Measurements from ENCODE around the gene MYO1E. TPM values are rescaled to one million over a fixed set of nuclear protein-coding genes. Genes with fewer than 3 reads are reported as not detected.

Gene MYO1E
- total and polyA plus RNA-seq, 4 donors = 20.9 to 84.2 (median 52.4) TPM

DNA sequence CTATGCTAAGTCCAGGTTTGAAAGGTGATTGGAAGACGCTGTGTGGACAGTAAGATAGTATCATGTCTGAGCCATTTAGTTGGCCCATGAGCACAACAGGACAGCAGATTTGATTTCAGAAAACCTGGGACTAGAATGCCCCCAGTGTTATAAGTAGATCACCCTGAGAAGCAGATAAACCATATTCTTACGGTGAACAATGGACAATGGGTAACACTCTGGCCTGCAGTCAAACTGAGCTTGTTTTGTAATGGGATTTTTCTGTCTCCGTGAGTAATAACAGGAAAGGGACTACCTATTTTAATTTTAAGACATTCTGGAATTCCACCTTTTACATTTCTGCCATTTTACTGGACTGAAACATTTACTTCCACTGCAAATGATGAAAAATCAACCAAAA, 94.6 kb downstream of the MYO1E start:
- Histone ChIP-seq H3K9me3 (ENCODE audit: control insufficient read depth in 4 of 4, insufficient read depth in 3 of 4, low read length in 3 of 4) (no peaks in the 10 kb centered on the region), H3K4me1 (ENCODE audit: control insufficient read depth in 5 of 5, insufficient read depth in 5 of 5, low read length in 5 of 5) (peaks cover 0 to 11% (median 0%) of the 10 kb centered on the region in 5 donors), H3K4me3 (no peak overlapping the region), H3K27me3 (ENCODE audit: control insufficient read depth in 3 of 3, insufficient read depth in 3 of 3, low read length in 2 of 3) (no peaks in the 10 kb centered on the region), H3K9ac (ENCODE audit: insufficient read depth in 1 of 2, low read length in 2 of 2) (no peak overlapping the region), H3K36me3 (ENCODE audit: control insufficient read depth in 4 of 4, insufficient read depth in 4 of 4, low read length in 4 of 4) (peaks cover 0 to 1% (median 0%) of the 10 kb centered on the region in 4 donors), H3K27ac (ENCODE audit: low read depth in 1 of 2, low read length in 1 of 2) (no peak overlapping the region)
- TF ChIP-seq, protein P1, sequence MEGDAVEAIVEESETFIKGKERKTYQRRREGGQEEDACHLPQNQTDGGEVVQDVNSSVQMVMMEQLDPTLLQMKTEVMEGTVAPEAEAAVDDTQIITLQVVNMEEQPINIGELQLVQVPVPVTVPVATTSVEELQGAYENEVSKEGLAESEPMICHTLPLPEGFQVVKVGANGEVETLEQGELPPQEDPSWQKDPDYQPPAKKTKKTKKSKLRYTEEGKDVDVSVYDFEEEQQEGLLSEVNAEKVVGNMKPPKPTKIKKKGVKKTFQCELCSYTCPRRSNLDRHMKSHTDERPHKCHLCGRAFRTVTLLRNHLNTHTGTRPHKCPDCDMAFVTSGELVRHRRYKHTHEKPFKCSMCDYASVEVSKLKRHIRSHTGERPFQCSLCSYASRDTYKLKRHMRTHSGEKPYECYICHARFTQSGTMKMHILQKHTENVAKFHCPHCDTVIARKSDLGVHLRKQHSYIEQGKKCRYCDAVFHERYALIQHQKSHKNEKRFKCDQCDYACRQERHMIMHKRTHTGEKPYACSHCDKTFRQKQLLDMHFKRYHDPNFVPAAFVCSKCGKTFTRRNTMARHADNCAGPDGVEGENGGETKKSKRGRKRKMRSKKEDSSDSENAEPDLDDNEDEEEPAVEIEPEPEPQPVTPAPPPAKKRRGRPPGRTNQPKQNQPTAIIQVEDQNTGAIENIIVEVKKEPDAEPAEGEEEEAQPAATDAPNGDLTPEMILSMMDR (IDR thresholded peaks at IDR 0.05; ENCODE audit: control extremely low read depth, extremely low read depth) = no peak
- ATAC-seq (ENCODE audit: insufficient read depth, low FRiP score) (no peak), DNase-seq (no peak)
- 81 to 82% methylated on average over 3 of the region's 3 CpGs for WGBS, 2 donors

DNA sequence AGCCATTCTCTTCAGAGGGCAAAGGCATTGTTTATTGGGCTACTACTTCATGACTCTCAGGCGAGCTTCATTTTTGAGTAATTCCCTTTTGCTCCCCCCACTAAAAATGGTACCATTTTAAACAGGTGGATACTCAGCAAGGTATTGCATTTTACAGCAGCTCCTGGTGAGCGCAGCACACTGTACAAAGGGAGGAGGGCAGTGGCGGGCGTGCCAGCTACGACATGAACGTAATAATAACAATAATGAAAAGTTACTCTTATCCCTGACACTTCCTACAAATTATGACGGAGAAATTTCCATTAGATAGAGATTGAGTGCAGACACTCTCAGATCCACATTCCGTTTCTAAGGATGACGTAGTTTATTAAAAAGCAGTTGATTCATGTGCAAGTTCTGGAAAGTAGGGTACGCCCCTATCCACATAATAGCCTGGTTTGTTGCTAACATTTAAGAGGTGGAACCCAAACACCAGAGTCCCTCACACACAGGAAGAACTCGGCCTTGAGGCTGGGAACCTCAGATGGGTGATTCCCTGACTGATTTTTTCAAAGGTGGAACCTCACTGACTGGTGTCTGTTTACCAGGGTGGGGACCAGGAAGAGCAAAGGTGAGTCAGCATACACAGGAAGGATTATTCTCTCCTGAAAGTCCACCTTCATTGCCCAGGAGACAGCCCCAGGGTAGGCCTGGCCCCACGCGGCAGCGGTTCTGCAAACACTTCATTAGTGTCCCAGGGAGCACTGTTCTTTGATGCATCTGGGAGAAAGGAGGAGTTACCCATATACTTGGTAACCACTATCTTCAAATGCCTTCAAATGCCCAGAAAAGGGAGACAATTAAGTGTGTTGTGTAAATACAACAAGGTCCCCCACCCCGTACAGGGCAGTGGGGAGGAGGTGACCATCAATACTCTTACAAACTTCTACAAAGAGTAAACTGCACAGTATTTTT, 96.2 kb downstream of the MYO1E start:
- WGBS, 2 donors = 95% methylated on average over 15 of the region's 15 CpGs
- ATAC-seq (ENCODE audit: insufficient read depth, low FRiP score) (no peak), DNase-seq (no peak)
- Histone ChIP-seq H3K27me3 (ENCODE audit: control insufficient read depth in 3 of 3, insufficient read depth in 3 of 3, low read length in 2 of 3) (no peaks in the 10 kb centered on the region), H3K9ac (ENCODE audit: insufficient read depth in 1 of 2, low read length in 2 of 2) (no peak overlapping the region), H3K4me3 (no peak overlapping the region), H3K27ac (ENCODE audit: low read depth in 1 of 2, low read length in 1 of 2) (no peak overlapping the region), H3K36me3 (ENCODE audit: control insufficient read depth in 4 of 4, insufficient read depth in 4 of 4, low read length in 4 of 4) (peaks cover 0 to 3% (median under 1%) of the 10 kb centered on the region in 4 donors), H3K4me1 (ENCODE audit: control insufficient read depth in 5 of 5, insufficient read depth in 5 of 5, low read length in 5 of 5) (peaks cover 0 to 11% (median 3%) of the 10 kb centered on the region in 5 donors), H3K9me3 (ENCODE audit: control insufficient read depth in 4 of 4, insufficient read depth in 3 of 4, low read length in 3 of 4) (no peaks in the 10 kb centered on the region)
- TF ChIP-seq, protein P1 (IDR thresholded peaks at IDR 0.05; ENCODE audit: control extremely low read depth, extremely low read depth) = no peak

DNA sequence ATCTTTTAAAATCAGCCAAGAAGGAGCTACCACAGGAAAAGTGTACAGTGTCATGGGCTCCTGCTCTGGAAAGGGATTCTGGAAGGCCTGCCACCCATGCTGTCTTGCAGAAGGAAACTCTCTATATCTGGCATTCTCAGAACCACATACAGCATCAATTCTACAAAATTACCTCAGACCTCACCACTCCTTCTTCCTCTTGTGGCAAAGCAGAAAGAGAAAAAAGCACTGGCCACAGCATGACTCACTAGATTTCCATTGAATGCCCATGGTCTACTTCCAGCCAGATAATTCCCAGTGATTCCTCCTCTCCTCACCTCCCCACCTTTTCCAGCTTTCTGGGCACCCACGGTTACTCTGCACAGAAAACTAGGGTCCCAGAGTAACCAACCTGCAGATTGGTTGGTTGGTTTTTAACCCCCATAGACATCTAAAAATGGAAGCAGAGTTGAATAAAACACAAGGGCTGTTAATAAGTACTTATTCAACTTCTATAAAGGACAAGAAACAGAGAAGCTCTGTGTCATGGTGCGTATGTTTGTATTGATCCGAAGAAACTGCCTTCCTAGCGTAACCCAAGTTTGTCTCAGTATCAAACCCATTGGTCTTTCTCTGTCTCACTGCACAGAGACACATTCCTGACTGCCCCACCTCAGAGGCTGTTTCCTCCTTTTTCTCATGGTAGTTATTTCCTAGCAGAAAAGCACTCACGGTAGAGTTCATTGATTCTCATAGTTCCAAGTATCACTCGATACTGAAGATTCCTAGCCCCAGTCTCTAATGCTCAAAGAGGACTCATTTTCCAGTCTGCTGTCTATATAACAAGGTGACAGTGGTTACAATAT, 98.3 kb downstream of the MYO1E start:
- peaks cover 0 to 5% (median 1%) of the 10 kb centered on the region in 4 donors for H3K36me3 ChIP-seq (ENCODE audit: control insufficient read depth in 4 of 4, insufficient read depth in 4 of 4, low read length in 4 of 4)
- no peak overlapping the region for H3K27ac ChIP-seq (ENCODE audit: low read depth in 1 of 2, low read length in 1 of 2)
- H3K4me1 ChIP-seq (ENCODE audit: control insufficient read depth in 5 of 5, insufficient read depth in 5 of 5, low read length in 5 of 5) = peaks cover 0 to 8% (median 3%) of the 10 kb centered on the region in 5 donors
- H3K27me3 ChIP-seq (ENCODE audit: control insufficient read depth in 3 of 3, insufficient read depth in 3 of 3, low read length in 2 of 3) = no peaks in the 10 kb centered on the region
- WGBS, 2 donors = 91 to 95% methylated on average over 6 of the region's 6 CpGs
- no peak overlapping the region for H3K9ac ChIP-seq (ENCODE audit: insufficient read depth in 1 of 2, low read length in 2 of 2)
- no peak for DNase-seq
- ATAC-seq (ENCODE audit: insufficient read depth, low FRiP score) = no peak
- H3K9me3 ChIP-seq (ENCODE audit: control insufficient read depth in 4 of 4, insufficient read depth in 3 of 4, low read length in 3 of 4) = no peaks in the 10 kb centered on the region
- H3K4me3 ChIP-seq = no peak overlapping the region
- TF ChIP-seq, protein P1 (IDR thresholded peaks at IDR 0.05; ENCODE audit: control extremely low read depth, extremely low read depth) = no peak

Measured in lung (tissue), 12 donors.